K562 (cell line): ENCODE data around the gene PTPRC. TPM values are rescaled to one million over a fixed set of nuclear protein-coding genes. Genes with fewer than 3 reads are reported as not detected.

Source experiments
- ATAC-seq: fragments of 200-7000 bp; cut with Tn5 transposase; 3 replicates; pipeline ENCODE4 v1.9.1; 2020; ENCODE audit warnings: moderate library complexity
- BruUV-seq: library from RNA; stranded (reverse); fragments of 400-500 nt; replicated peaks from 2 replicates; lab custom pipeline; 2021; lab: Mats Ljungman, UMichigan
- CTCF ChIA-PET: fragments of 300-600 bp; formaldehyde crosslinking; extraction: SDS; loops from one replicate; lab custom pipeline; 2021; ENCODE audit warnings: low intra/inter-chr PET ratio; lab: Yijun Ruan, JAX
- POLR2A ChIA-PET: fragments of 300-600, 350-650 bp; sonication (Branson Sonifier 250); formaldehyde crosslinking; extraction: SDS; loops from one replicate; lab custom pipeline; 2021; ENCODE audit warnings: antibody characterized with exemption, inconsistent platforms; lab: Yijun Ruan, JAX
- DNase-seq, 4 experiments: peaks; one replicate each; pipeline versions ENCODE4 v3.0.0 to v3.0.0-alpha.2; 2011 to 2018; ENCODE audit warnings: low spot score in 3 of 4, mixed read lengths in 3 of 4; ENCODE audit errors: extremely low read depth in 1 of 4
- FAIRE-seq: peaks from 2 replicates; lab custom pipeline; 2011; peaks lifted over from hg19 to GRCh38; lab: Jason Lieb, UNC
- H2AFZ ChIP-seq: 2 replicates; pipeline ENCODE4 v1.6.0; 2011; ENCODE audit warnings: low read depth, low read length, control low read depth, inconsistent platforms
- H3K27ac ChIP-seq: fragments of 200-600 bp; 3 replicates; pipeline ENCODE4 v1.8.0; 2011; ENCODE audit warnings: low read depth, mild to moderate bottlenecking, control low read depth, inconsistent platforms, low read length, moderate library complexity, mixed read lengths; ENCODE audit errors: extremely low read depth
- H3K27me3 ChIP-seq, 2 experiments: fragments of 300-600 bp in 1 of 2; 2 replicates in 1 of 2; 3 replicates in 1 of 2; pipeline versions ENCODE4 v1.6.0 to v1.8.0; 2011; ENCODE audit warnings: inconsistent platforms in 2 of 2, low read length in 2 of 2, mild to moderate bottlenecking in 1 of 2, mixed read lengths in 1 of 2, moderate library complexity in 1 of 2; ENCODE audit not compliant: control insufficient read depth in 2 of 2, insufficient read depth in 2 of 2
- H3K36me3 ChIP-seq: fragments of 300-600 bp; 3 replicates; pipeline ENCODE4 v1.8.0; 2011; ENCODE audit warnings: mild to moderate bottlenecking, low read length, inconsistent platforms; ENCODE audit not compliant: control insufficient read depth, insufficient read depth
- H3K4me1 ChIP-seq, 2 experiments: fragments of 200-600 bp in 1 of 2; replicated peaks in 1 of 2; 2 replicates in 1 of 2; 3 replicates in 1 of 2; pipeline versions ENCODE4 v1.5.1 to v1.8.0; 2011; ENCODE audit warnings: inconsistent platforms in 2 of 2, low read length in 2 of 2, mild to moderate bottlenecking in 1 of 2, mixed read lengths in 1 of 2, moderate library complexity in 1 of 2; ENCODE audit not compliant: control insufficient read depth in 2 of 2, insufficient read depth in 2 of 2
- H3K4me2 ChIP-seq: 2 replicates; pipeline ENCODE4 v1.6.1; 2011; ENCODE audit warnings: low read length, control low read depth, inconsistent platforms, mixed read lengths; ENCODE audit not compliant: insufficient read depth
- H3K4me3 ChIP-seq: fragments of 200-600 bp; sonication (generic), shearing (Covaris generic); 2 replicates; pipeline ENCODE4 v1.5.1; 2016; ENCODE audit warnings: control low read depth, inconsistent platforms
- H3K79me2 ChIP-seq: fragments of 200-600 bp; 3 replicates; pipeline ENCODE4 v1.8.0; 2011; ENCODE audit warnings: low read length, inconsistent platforms; ENCODE audit not compliant: control insufficient read depth, insufficient read depth
- H3K9ac ChIP-seq, 2 experiments: 2 replicates each; pipeline versions ENCODE4 v1.6.0 to v1.6.1; 2011; ENCODE audit warnings: low read depth in 2 of 2, low read length in 2 of 2, control low read depth in 1 of 2, inconsistent platforms in 1 of 2, mild to moderate bottlenecking in 1 of 2, mixed read lengths in 1 of 2; ENCODE audit not compliant: insufficient read depth in 1 of 2
- H3K9me1 ChIP-seq: one replicate; pipeline ENCODE4 v1.6.0; 2011; ENCODE audit warnings: inconsistent platforms, mild to moderate bottlenecking, low read length, moderate library complexity; ENCODE audit not compliant: control insufficient read depth, insufficient read depth
- H3K9me3 ChIP-seq: replicated peaks from 2 replicates; pipeline ENCODE4 v1.5.1; 2011; ENCODE audit warnings: low read depth, low read length, inconsistent platforms; ENCODE audit not compliant: control insufficient read depth, insufficient read depth
- H4K20me1 ChIP-seq: replicated peaks from 2 replicates; pipeline ENCODE4 v1.6.1; 2011; ENCODE audit warnings: low read length, inconsistent platforms, mixed read lengths; ENCODE audit not compliant: control insufficient read depth, insufficient read depth
- CBX8 ChIP-seq: fragments of 200-600 bp; sonication (generic); IDR thresholded peaks from 2 replicates; pipeline ENCODE4 v1.6.1; 2012; ENCODE audit warnings: borderline replicate concordance, mixed run types, low read depth, mild to moderate bottlenecking, moderate library complexity, mixed read lengths, low read length, control low read depth, inconsistent platforms; ENCODE audit not compliant: poor library complexity, severe bottlenecking; ENCODE audit errors: extremely low read depth
- PKNOX1 ChIP-seq: fragments of 450-650 bp; IDR thresholded peaks from 2 replicates; pipeline ENCODE4 v1.6.1; 2016
- RAD51 ChIP-seq: fragments of 450-650 bp; IDR thresholded peaks from 2 replicates; pipeline ENCODE4 v1.7.1; 2016; ENCODE audit warnings: low read depth, mild to moderate bottlenecking, borderline replicate concordance
- RBM17 ChIP-seq: fragments of 200-400 bp; formaldehyde crosslinking; IDR thresholded peaks from 2 replicates; pipeline ENCODE4 v1.6.1; 2017; ENCODE audit warnings: low read depth, mild to moderate bottlenecking, low read length, borderline replicate concordance
- WGBS: fragments of 100-300 bp; shearing (Covaris generic); methylation state at CpG from one replicate; pipeline ENCODE4 v1.1.6; 2016; ENCODE audit warnings: low coverage, mixed read lengths; ENCODE audit not compliant: insufficient coverage; ENCODE audit errors: missing lambda C conversion rate; 5-methylcytosine and 5-hydroxymethylcytosine counted together
- in situ Hi-C: fragments of 300-500 bp; cut with MboI; formaldehyde crosslinking; loops from 4 replicates; pipeline ENCODE4 v1.15.0; 2018; ENCODE audit warnings: inconsistent platforms, mixed read lengths
- intact Hi-C: fragments of 100-400 bp; cut with micrococcal nuclease; formaldehyde crosslinking; loops from 2 replicates; pipeline ENCODE4 v1.14.2; 2022
- polyA plus RNA-seq, 8 experiments: library from polyadenylated mRNA; depleted of rRNA in 4 of 8; stranded (reverse) in 5 of 8; unstranded in 3 of 8; fragments of >200 nt; fragmentation: Nextera tagmentation in 2 of 8; fragmentation: Illumina TruSeq in 1 of 8; extraction: Ambion mirVana in 2 of 8; extraction: Trizol in 1 of 8; gene quantifications; 2 replicates each; pipeline versions ENCODE4 v1.2.1 to v1.2.3, GENCODE V29; 2011 to 2014; ENCODE audit warnings: inconsistent platforms in 1 of 8, missing spikeins in 1 of 8
- total RNA-seq, 7 experiments: library from RNA; depleted of rRNA in 6 of 7; stranded (reverse); fragments of >200 nt in 6 of 7; fragmentation: Illumina TruSeq in 2 of 7; extraction: Trizol in 2 of 7; gene quantifications; 2 replicates each; pipeline versions ENCODE4 v1.2.1 to v1.2.3, GENCODE V29; 2011 to 2021; ENCODE audit warnings: low replicate concordance in 1 of 7
- TF ChIP-seq, protein P1 (sequence below): fragments of 450-650 bp; formaldehyde crosslinking; IDR thresholded peaks from 2 replicates; pipeline ENCODE4 v1.4.0; 2020; ENCODE audit warnings: mild to moderate bottlenecking, mixed read lengths

PTPRC gene
- total and polyA plus RNA-seq, 9 of the 15 experiments (the other 6 are each of a cell fraction or from before 2014, with no cell fraction given) = 7.1 to 107 (median 62.9) TPM

- ChIA-PET POLR2A (no interaction called here), CTCF (no interaction called here)
- Histone ChIP-seq H3K4me3 (no peak overlapping the region), H3K9me3 (no peaks in the 10 kb centered on the region), H3K9me1 (no peaks in the 10 kb centered on the region), H3K27me3 (no peaks in the 10 kb centered on the region), H3K9ac (no peak overlapping the region), H4K20me1 (no peaks in the 10 kb centered on the region), H3K4me1 (no peaks in the 10 kb centered on the region), H2AFZ (no peak overlapping the region), H3K79me2 (no peaks in the 10 kb centered on the region), H3K4me2 (no peak overlapping the region), H3K36me3 (no peaks in the 10 kb centered on the region), H3K27ac (no peak overlapping the region)
- intact Hi-C loops = no loop called here
- TF ChIP-seq RBM17 = no peak
- TF ChIP-seq RAD51 = 0 out of 2 replicates have a peak, but pooled peaks have one; percentile 30
- TF ChIP-seq PKNOX1 = no peak
- TF ChIP-seq, protein P1, sequence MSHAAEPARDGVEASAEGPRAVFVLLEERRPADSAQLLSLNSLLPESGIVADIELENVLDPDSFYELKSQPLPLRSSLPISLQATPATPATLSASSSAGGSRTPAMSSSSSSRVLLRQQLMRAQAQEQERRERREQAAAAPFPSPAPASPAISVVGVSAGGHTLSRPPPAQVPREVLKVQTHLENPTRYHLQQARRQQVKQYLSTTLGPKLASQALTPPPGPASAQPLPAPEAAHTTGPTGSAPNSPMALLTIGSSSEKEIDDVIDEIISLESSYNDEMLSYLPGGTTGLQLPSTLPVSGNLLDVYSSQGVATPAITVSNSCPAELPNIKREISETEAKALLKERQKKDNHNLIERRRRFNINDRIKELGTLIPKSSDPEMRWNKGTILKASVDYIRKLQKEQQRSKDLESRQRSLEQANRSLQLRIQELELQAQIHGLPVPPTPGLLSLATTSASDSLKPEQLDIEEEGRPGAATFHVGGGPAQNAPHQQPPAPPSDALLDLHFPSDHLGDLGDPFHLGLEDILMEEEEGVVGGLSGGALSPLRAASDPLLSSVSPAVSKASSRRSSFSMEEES (CRISPR knock-in tag) = peak; percentile 88
- no peak for TF ChIP-seq CBX8
- in situ Hi-C loops = no loop called here
- no TSS peak for BruUV-seq
- 0% methylated on average over 5 of the region's 5 CpGs for WGBS
- ATAC-seq (no peak), DNase-seq (no peak), FAIRE-seq (no peak)
Measured at GRCh38 chr1:198806861-198807260, 168.0 kb downstream of the PTPRC start.

Other genes with a start within 250 kb of the PTPRC start
- gene ATP6V1G3, start 98.4 kb upstream of the PTPRC start, total RNA-seq (2014; rRNA removed) = not detected in 2 replicates
- gene ATP6V1G3, start 98.4 kb upstream of the PTPRC start, total RNA-seq (2014; rRNA removed; fragmentation: Illumina TruSeq; extraction: Trizol) = not detected in 2 replicates
- not detected in 2 replicates for gene ATP6V1G3, start 98.4 kb upstream of the PTPRC start, total RNA-seq (2015; rRNA removed; fragmentation: Illumina TruSeq; extraction: Trizol)
- not detected in 2 replicates for gene ATP6V1G3, start 98.4 kb upstream of the PTPRC start, total RNA-seq (2021)
- not detected in 2 replicates for gene ATP6V1G3, start 98.4 kb upstream of the PTPRC start, polyA plus RNA-seq (2011; rRNA removed)
- gene ATP6V1G3, start 98.4 kb upstream of the PTPRC start, polyA plus RNA-seq (2014; fragmentation: Illumina TruSeq; extraction: Trizol) = not detected in 2 replicates
- under 1 TPM in 1 of 2 experiments, not detected in 1; 0.32 TPM for gene ATP6V1G3, start 98.4 kb upstream of the PTPRC start, polyA plus RNA-seq (2014; fragmentation: Nextera tagmentation; extraction: Ambion mirVana)
- gene ATP6V1G3, start 98.4 kb upstream of the PTPRC start, polyA plus RNA-seq (2014; rRNA removed) = not detected in 2 replicates